ENCODE results near the gene COL2A1.

GRCh38 chr12:47931187-47931586 lies 73.1 kb downstream of the COL2A1 start:
- no peak for TF ChIP-seq POLR2A (IDR thresholded peaks at IDR 0.05)
- TF ChIP-seq CTCF (IDR thresholded peaks at IDR 0.05) = no peak
- TF ChIP-seq POLR2AphosphoS5 (IDR thresholded peaks at IDR 0.05) = no peak
